ENCODE data around the gene C10orf53.

DNA sequence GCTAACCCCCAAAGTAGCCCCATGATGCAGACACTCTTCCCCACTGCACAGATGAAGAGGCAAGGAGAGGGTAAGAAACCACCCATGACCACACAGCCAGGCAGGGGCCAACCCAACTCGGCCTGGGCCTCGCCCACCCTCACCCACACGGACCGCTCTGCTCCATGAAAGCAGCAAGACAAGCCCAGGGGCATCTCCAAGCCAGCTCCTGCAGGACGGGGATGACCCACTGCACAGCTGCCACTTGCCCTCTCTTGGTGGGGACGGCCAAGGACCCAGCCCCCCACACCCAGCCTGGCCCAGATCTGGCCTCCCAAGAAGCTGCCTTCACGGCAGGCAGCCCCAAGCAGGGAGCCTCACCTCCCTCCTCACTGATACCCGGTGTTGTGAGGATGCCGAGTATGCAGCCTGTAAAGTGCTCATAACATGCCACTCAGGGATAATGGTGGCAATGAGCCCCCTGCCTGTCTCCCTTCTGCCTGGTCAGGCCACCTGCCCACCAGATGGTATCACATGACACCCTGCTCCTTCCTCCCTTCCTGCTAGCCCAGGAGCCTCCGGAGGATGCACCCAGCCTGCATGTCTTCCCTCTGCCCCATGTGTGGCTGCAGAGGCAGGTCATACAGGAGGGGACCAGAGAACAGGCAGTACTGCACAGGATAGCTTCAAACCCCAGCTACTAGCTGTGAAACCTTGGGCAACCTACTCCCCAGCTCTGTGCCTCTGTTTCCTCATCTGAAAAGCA is 59.3 kb downstream of the C10orf53 start:
- TF ChIP-seq, protein P1, sequence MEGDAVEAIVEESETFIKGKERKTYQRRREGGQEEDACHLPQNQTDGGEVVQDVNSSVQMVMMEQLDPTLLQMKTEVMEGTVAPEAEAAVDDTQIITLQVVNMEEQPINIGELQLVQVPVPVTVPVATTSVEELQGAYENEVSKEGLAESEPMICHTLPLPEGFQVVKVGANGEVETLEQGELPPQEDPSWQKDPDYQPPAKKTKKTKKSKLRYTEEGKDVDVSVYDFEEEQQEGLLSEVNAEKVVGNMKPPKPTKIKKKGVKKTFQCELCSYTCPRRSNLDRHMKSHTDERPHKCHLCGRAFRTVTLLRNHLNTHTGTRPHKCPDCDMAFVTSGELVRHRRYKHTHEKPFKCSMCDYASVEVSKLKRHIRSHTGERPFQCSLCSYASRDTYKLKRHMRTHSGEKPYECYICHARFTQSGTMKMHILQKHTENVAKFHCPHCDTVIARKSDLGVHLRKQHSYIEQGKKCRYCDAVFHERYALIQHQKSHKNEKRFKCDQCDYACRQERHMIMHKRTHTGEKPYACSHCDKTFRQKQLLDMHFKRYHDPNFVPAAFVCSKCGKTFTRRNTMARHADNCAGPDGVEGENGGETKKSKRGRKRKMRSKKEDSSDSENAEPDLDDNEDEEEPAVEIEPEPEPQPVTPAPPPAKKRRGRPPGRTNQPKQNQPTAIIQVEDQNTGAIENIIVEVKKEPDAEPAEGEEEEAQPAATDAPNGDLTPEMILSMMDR (IDR thresholded peaks at IDR 0.05) = no peak
- TF ChIP-seq POLR2A (IDR thresholded peaks at IDR 0.05; ENCODE audit: low read length) = no peak
- no peak for TF ChIP-seq SMC3 (IDR thresholded peaks at IDR 0.05)
- TF ChIP-seq EP300 (IDR thresholded peaks at IDR 0.05) = no peak
- TF ChIP-seq, protein P2, sequence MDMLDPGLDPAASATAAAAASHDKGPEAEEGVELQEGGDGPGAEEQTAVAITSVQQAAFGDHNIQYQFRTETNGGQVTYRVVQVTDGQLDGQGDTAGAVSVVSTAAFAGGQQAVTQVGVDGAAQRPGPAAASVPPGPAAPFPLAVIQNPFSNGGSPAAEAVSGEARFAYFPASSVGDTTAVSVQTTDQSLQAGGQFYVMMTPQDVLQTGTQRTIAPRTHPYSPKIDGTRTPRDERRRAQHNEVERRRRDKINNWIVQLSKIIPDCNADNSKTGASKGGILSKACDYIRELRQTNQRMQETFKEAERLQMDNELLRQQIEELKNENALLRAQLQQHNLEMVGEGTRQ (IDR thresholded peaks at IDR 0.05) = no peak

Data from A549 (cell line).